Measurements from ENCODE around the gene CFAP119. TPM values are rescaled to one million over a fixed set of nuclear protein-coding genes. Genes with fewer than 3 reads are reported as not detected.

The CFAP119 gene
- polyA plus RNA-seq, 3 donors, result 2.4 to 25.3 (median 3.5) TPM

DNA sequence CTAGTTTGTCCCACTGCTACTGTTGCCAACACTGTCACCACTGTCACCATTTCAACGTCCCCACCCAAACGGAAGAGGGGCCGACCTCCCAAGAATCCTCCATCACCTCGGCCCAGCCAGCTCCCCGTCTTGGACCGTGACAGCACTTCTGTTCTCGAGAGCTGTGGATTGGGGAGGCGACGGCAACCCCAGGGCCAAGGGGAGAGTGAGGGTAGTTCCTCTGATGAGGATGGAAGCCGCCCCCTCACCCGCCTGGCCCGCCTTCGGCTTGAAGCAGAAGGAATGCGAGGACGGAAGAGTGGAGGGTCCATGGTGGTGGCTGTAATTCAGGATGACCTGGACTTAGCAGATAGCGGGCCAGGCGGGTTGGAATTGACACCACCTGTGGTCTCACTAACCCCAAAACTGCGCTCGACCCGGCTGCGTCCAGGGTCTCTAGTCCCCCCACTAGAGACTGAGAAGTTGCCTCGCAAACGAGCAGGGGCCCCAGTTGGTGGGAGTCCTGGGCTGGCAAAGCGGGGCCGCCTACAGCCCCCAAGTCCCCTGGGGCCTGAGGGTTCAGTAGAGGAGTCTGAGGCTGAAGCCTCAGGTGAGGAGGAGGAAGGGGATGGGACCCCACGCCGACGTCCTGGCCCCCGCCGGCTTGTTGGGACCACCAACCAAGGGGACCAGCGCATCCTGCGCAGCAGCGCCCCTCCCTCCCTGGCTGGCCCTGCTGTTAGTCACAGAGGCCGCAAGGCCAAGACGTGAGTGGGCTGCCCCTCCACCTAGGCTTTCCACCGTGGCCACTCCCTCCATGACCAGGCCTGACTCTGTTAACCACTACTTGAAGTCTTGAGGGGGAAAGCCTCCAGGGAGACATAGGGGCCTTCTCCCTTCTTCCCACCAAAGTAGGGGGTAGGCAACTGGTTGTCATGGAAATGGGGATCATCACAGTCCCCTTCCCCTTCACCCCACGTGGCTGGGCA is 22.6 kb downstream of the CFAP119 start:
- no peak overlapping the region for H2AFZ ChIP-seq (ENCODE audit: insufficient read depth, low read depth, low read length, poor library complexity, severe bottlenecking)
- peaks cover 79 to 88% of the 10 kb centered on the region in 2 donors for H3K36me3 Mint-ChIP-seq
- H3K4me1 Mint-ChIP-seq, result peaks cover 1% of the 10 kb centered on the region
- WGBS (ENCODE audit: insufficient coverage), result 94% methylated on average over 26 of the region's 37 CpGs
- peaks cover 6% of the 10 kb centered on the region for H3K79me2 ChIP-seq (ENCODE audit: insufficient read depth, low read length)
- no peaks in the 10 kb centered on the region for H3K4me1 ChIP-seq (ENCODE audit: control insufficient read depth in 1 of 2, insufficient read depth in 2 of 2, low read length in 2 of 2)
- H3K27ac ChIP-seq (ENCODE audit: low read depth in 1 of 2, low read length in 2 of 2), result no peak overlapping the region
- H3K27me3 Mint-ChIP-seq (ENCODE audit: low read depth in 3 of 3), result peaks cover 0 to 1% (median 0%) of the 10 kb centered on the region in 3 donors
- H3K9me3 Mint-ChIP-seq, result peaks cover 0 to 1% (median 0%) of the 10 kb centered on the region in 7 donors
- DNase-seq, result no peak
- H4K20me1 ChIP-seq (ENCODE audit: insufficient read depth, low read length), result peaks cover 35% of the 10 kb centered on the region
- intact Hi-C loops (cut with micrococcal nuclease), result no loop called here
- H3K9me3 ChIP-seq (replicated peaks in 1 of 2; ENCODE audit: control insufficient read depth in 1 of 2, insufficient read depth in 1 of 2, low read length in 2 of 2), result no peaks in the 10 kb centered on the region
- H3K4me3 ChIP-seq (replicated peaks in 1 of 3; ENCODE audit: low read depth in 2 of 3, low read length in 3 of 3), result no peak overlapping the region
- TF ChIP-seq, protein P1, sequence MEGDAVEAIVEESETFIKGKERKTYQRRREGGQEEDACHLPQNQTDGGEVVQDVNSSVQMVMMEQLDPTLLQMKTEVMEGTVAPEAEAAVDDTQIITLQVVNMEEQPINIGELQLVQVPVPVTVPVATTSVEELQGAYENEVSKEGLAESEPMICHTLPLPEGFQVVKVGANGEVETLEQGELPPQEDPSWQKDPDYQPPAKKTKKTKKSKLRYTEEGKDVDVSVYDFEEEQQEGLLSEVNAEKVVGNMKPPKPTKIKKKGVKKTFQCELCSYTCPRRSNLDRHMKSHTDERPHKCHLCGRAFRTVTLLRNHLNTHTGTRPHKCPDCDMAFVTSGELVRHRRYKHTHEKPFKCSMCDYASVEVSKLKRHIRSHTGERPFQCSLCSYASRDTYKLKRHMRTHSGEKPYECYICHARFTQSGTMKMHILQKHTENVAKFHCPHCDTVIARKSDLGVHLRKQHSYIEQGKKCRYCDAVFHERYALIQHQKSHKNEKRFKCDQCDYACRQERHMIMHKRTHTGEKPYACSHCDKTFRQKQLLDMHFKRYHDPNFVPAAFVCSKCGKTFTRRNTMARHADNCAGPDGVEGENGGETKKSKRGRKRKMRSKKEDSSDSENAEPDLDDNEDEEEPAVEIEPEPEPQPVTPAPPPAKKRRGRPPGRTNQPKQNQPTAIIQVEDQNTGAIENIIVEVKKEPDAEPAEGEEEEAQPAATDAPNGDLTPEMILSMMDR (IDR thresholded peaks at IDR 0.05), result no peak
- peak overlapping the region in 1 of 7 donors; percentile 54 for H3K27ac Mint-ChIP-seq
- no peak overlapping the region for H3K4me3 Mint-ChIP-seq
- no peaks in the 10 kb centered on the region for H3K27me3 ChIP-seq (ENCODE audit: control insufficient read depth in 2 of 2, insufficient read depth in 2 of 2, low read length in 2 of 2)
- H3K36me3 ChIP-seq (replicated peaks in 1 of 2; ENCODE audit: control insufficient read depth in 1 of 2, insufficient read depth in 2 of 2, low read length in 2 of 2), result peaks cover 77 to 94% of the 10 kb centered on the region in 2 donors
- no peak overlapping the region for H3K9ac ChIP-seq (ENCODE audit: insufficient read depth, low read length, poor library complexity, severe bottlenecking)
- H3K4me2 ChIP-seq (replicated peaks; ENCODE audit: extremely low read depth, low read length, poor library complexity, severe bottlenecking), result no peak overlapping the region

DNA sequence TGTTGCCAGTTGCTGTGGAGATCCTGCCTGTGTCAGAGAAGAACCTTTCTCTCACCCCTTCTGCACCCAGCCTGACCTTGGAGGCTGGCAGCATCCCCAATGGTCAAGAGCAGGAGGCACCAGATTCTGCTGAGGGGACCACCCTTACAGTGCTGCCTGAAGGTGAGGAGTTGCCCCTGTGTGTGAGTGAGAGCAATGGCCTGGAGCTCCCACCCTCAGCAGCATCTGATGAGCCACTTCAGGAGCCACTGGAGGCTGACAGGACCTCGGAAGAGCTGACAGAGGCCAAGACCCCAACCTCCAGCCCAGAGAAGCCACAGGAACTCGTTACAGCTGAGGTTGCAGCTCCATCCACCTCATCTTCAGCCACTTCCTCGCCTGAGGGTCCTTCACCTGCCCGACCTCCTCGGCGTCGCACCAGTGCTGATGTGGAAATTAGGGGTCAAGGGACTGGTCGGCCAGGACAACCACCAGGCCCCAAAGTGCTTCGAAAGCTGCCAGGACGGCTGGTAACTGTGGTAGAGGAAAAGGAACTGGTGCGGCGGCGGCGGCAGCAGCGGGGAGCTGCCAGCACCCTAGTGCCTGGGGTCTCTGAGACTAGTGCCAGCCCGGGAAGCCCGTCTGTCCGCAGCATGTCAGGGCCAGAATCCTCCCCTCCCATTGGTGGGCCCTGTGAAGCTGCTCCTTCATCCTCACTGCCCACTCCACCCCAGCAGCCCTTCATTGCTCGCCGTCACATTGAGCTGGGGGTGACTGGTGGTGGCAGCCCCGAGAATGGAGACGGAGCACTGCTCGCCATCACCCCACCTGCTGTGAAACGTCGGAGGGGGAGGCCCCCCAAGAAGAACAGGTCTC is 23.8 kb downstream of the CFAP119 start:
- TF ChIP-seq, protein P1 (IDR thresholded peaks at IDR 0.05), result no peak

More for the DNA sequence above, 23.8 kb downstream of the CFAP119 start:
- H3K79me2 ChIP-seq (ENCODE audit: insufficient read depth, low read length), result peaks cover 6% of the 10 kb centered on the region
- H3K4me2 ChIP-seq (replicated peaks; ENCODE audit: extremely low read depth, low read length, poor library complexity, severe bottlenecking), result no peak overlapping the region
- 92% methylated on average over 5 of the region's 25 CpGs for WGBS (ENCODE audit: insufficient coverage)
- no peaks in the 10 kb centered on the region for H3K9me3 ChIP-seq (replicated peaks in 1 of 2; ENCODE audit: control insufficient read depth in 1 of 2, insufficient read depth in 1 of 2, low read length in 2 of 2)
- no peak for DNase-seq
- no peak overlapping the region for H2AFZ ChIP-seq (ENCODE audit: insufficient read depth, low read depth, low read length, poor library complexity, severe bottlenecking)
- Mint-ChIP-seq H3K4me3 (no peak overlapping the region), H3K9me3 (peaks cover 0 to 1% (median 0%) of the 10 kb centered on the region in 7 donors), H3K4me1 (peaks cover 1% of the 10 kb centered on the region), H3K27ac (peak overlapping the region in 3 of 7 donors; percentile 0 to 57 (median 25)), H3K36me3 (peaks cover 80 to 88% of the 10 kb centered on the region in 2 donors), H3K27me3 (ENCODE audit: low read depth in 3 of 3) (peaks cover 0 to 1% (median 0%) of the 10 kb centered on the region in 3 donors)
- intact Hi-C loops (cut with micrococcal nuclease), result no loop called here
- H3K9ac ChIP-seq (ENCODE audit: insufficient read depth, low read length, poor library complexity, severe bottlenecking), result no peak overlapping the region
- no peak overlapping the region for H3K27ac ChIP-seq (ENCODE audit: low read depth in 1 of 2, low read length in 2 of 2)
- H3K27me3 ChIP-seq (ENCODE audit: control insufficient read depth in 2 of 2, insufficient read depth in 2 of 2, low read length in 2 of 2), result no peaks in the 10 kb centered on the region
- no peaks in the 10 kb centered on the region for H3K4me1 ChIP-seq (ENCODE audit: control insufficient read depth in 1 of 2, insufficient read depth in 2 of 2, low read length in 2 of 2)
- peaks cover 78 to 94% of the 10 kb centered on the region in 2 donors for H3K36me3 ChIP-seq (replicated peaks in 1 of 2; ENCODE audit: control insufficient read depth in 1 of 2, insufficient read depth in 2 of 2, low read length in 2 of 2)
- H4K20me1 ChIP-seq (ENCODE audit: insufficient read depth, low read length), result peaks cover 35% of the 10 kb centered on the region
- no peak overlapping the region for H3K4me3 ChIP-seq (replicated peaks in 1 of 3; ENCODE audit: low read depth in 2 of 3, low read length in 3 of 3)
